Osteoblast (primary cell): Measurements from ENCODE around the gene PUM1. TPM values are rescaled to one million over a fixed set of nuclear protein-coding genes. Genes with fewer than 3 reads are reported as not detected.
A peak's percentile ranks its signal among the peaks of the same experiment; 100 is the strongest.

ENCODE experiments used
- DNase-seq: peaks from one replicate; pipeline ENCODE4 v3.0.0; 2011; ENCODE audit warnings: low spot score, mixed read lengths; ENCODE audit not compliant: insufficient read length; ENCODE audit errors: missing footprints
- H2AFZ ChIP-seq: 2 replicates; pipeline ENCODE4 v1.6.0; 2011; ENCODE audit warnings: mild to moderate bottlenecking, low read length
- H3K27ac ChIP-seq: 2 replicates; pipeline ENCODE4 v1.5.1; 2011; ENCODE audit warnings: mild to moderate bottlenecking, low read depth, low read length, moderate library complexity
- H3K27me3 ChIP-seq: 2 replicates; pipeline ENCODE4 v1.6.0; 2012; ENCODE audit warnings: mild to moderate bottlenecking, control low read depth, inconsistent platforms, low read length, moderate library complexity; ENCODE audit not compliant: insufficient read depth
- H3K36me3 ChIP-seq: 2 replicates; pipeline ENCODE4 v1.5.1; 2011; ENCODE audit warnings: mild to moderate bottlenecking, low read length, control low read depth, moderate library complexity; ENCODE audit not compliant: insufficient read depth
- H3K4me1 ChIP-seq: 2 replicates; pipeline ENCODE4 v1.5.1; 2011; ENCODE audit warnings: mild to moderate bottlenecking, low read length, control low read depth, moderate library complexity; ENCODE audit not compliant: insufficient read depth
- H3K4me2 ChIP-seq: 2 replicates; pipeline ENCODE4 v1.6.0; 2011; ENCODE audit warnings: mild to moderate bottlenecking, low read length; ENCODE audit not compliant: insufficient read depth
- H3K4me3 ChIP-seq: fragments of 200-600 bp; sonication (generic); 3 replicates; pipeline ENCODE4 v1.5.1; 2012; ENCODE audit warnings: mild to moderate bottlenecking, low read length, inconsistent platforms; ENCODE audit not compliant: insufficient read depth
- H3K79me2 ChIP-seq: 2 replicates; pipeline ENCODE4 v1.6.0; 2012; ENCODE audit warnings: mild to moderate bottlenecking, low read length, control low read depth, inconsistent platforms; ENCODE audit not compliant: insufficient read depth
- H3K9me3 ChIP-seq: 2 replicates; pipeline ENCODE4 v1.5.1; 2011; ENCODE audit warnings: low read depth, low read length, control low read depth
- H4K20me1 ChIP-seq: 2 replicates; pipeline ENCODE4 v1.6.0; 2012; ENCODE audit warnings: mild to moderate bottlenecking, low read length, control low read depth; ENCODE audit not compliant: insufficient read depth
- CTCF ChIP-seq: IDR thresholded peaks from 2 replicates; pipeline ENCODE4 v1.5.1; 2011; ENCODE audit warnings: mild to moderate bottlenecking, low read depth, low read length, moderate library complexity; ENCODE audit errors: extremely low read depth
- total RNA-seq: library from RNA; depleted of rRNA; stranded (reverse); fragments of >200 nt; gene quantifications from 2 replicates; pipeline ENCODE4 v1.2.3, GENCODE V29; 2012

Gene PUM1
- total RNA-seq, 1 donor, result 68.8 TPM

- Histone ChIP-seq H2AFZ (no peak overlapping the region), H3K4me1 (peaks cover 18% of the 10 kb centered on the region), H3K36me3 (no peaks in the 10 kb centered on the region), H3K27ac (no peak overlapping the region), H3K27me3 (no peaks in the 10 kb centered on the region), H3K79me2 (no peaks in the 10 kb centered on the region), H3K4me2 (no peak overlapping the region), H3K4me3 (no peak overlapping the region), H4K20me1 (peaks cover 28% of the 10 kb centered on the region), H3K9me3 (no peaks in the 10 kb centered on the region)
- peak; percentile 65 for DNase-seq
- no peak for TF ChIP-seq CTCF
Measured at GRCh38 chr1:30885570-30886522, 179.7 kb downstream of the PUM1 start.

- H3K4me2 ChIP-seq, result no peak overlapping the region
- H2AFZ ChIP-seq, result no peak overlapping the region
Measured at GRCh38 chr1:30884723-30885122, 180.8 kb downstream of the PUM1 start.

GRCh38 chr1:30883389-30884172 is 181.9 kb downstream of the PUM1 start:
- peak; percentile 62 for DNase-seq
- Histone ChIP-seq H3K27ac (no peak overlapping the region), H3K4me3 (no peak overlapping the region), H3K36me3 (no peaks in the 10 kb centered on the region), H4K20me1 (peaks cover 33% of the 10 kb centered on the region), H3K9me3 (no peaks in the 10 kb centered on the region), H2AFZ (no peak overlapping the region), H3K4me1 (peaks cover 14% of the 10 kb centered on the region), H3K79me2 (no peaks in the 10 kb centered on the region), H3K4me2 (no peak overlapping the region), H3K27me3 (no peaks in the 10 kb centered on the region)
- TF ChIP-seq CTCF, result no peak

More at GRCh38 chr1:30884723-30885122, 180.8 kb downstream of the PUM1 start:
- no peak for TF ChIP-seq CTCF
- no peak overlapping the region for H3K4me3 ChIP-seq
- no peaks in the 10 kb centered on the region for H3K9me3 ChIP-seq
- H3K36me3 ChIP-seq, result no peaks in the 10 kb centered on the region
- H3K4me1 ChIP-seq, result peaks cover 18% of the 10 kb centered on the region
- DNase-seq, result peak; percentile 9
- H3K27ac ChIP-seq, result no peak overlapping the region
- peaks cover 33% of the 10 kb centered on the region for H4K20me1 ChIP-seq
- no peaks in the 10 kb centered on the region for H3K27me3 ChIP-seq
- no peaks in the 10 kb centered on the region for H3K79me2 ChIP-seq
